ENCODE measurements around the gene ZFAND3.

Gene ZFAND3

DNA sequence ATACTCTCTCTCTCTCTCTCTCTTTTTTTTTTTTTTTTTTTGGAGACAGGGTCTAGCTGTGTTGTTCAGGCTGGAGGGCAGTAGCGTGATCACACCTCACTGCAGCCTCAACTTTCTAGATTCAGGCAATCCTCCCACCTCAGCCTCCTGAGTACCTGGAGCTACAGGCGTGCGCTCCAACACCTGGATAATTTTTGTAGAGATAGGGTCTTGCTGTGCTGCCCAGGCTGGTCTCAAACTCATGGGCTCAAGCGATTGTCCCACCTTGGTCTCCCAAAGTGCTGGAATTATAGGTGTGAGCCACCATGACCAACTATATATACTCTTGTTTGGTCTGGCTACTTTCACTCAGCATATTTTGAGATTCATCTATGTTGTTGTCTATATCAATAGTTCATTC lies 154.9 kb downstream of the ZFAND3 start:
- Histone ChIP-seq H3K9ac (ENCODE audit: low read length) (no peak overlapping the region), H3K4me1 (ENCODE audit: insufficient read depth, low read length, severe bottlenecking) (no peaks in the 10 kb centered on the region), H3K27ac (ENCODE audit: low read depth, low read length, poor library complexity, severe bottlenecking) (no peak overlapping the region), H3K36me3 (ENCODE audit: insufficient read depth, low read length) (no peaks in the 10 kb centered on the region), H4K20me1 (ENCODE audit: insufficient read depth, low read length) (no peaks in the 10 kb centered on the region), H3K9me2 (ENCODE audit: low read depth, low read length) (no peaks in the 10 kb centered on the region), H2AFZ (ENCODE audit: low read length) (no peak overlapping the region), H3K9me3 (ENCODE audit: low read length) (peaks cover 5% of the 10 kb centered on the region; the same call in 1 of the 2 replicates), H3K79me2 (ENCODE audit: insufficient read depth, low read length) (no peaks in the 10 kb centered on the region), H3K4me3 (ENCODE audit: low read depth, low read length, poor library complexity, severe bottlenecking) (no peak overlapping the region), H3F3A (ENCODE audit: insufficient read depth, low read length) (no peaks in the 10 kb centered on the region), H3K4me2 (ENCODE audit: low read length) (no peak overlapping the region), H3K27me3 (ENCODE audit: insufficient read depth, low read length) (no peaks in the 10 kb centered on the region)
- TF ChIP-seq, protein P1, sequence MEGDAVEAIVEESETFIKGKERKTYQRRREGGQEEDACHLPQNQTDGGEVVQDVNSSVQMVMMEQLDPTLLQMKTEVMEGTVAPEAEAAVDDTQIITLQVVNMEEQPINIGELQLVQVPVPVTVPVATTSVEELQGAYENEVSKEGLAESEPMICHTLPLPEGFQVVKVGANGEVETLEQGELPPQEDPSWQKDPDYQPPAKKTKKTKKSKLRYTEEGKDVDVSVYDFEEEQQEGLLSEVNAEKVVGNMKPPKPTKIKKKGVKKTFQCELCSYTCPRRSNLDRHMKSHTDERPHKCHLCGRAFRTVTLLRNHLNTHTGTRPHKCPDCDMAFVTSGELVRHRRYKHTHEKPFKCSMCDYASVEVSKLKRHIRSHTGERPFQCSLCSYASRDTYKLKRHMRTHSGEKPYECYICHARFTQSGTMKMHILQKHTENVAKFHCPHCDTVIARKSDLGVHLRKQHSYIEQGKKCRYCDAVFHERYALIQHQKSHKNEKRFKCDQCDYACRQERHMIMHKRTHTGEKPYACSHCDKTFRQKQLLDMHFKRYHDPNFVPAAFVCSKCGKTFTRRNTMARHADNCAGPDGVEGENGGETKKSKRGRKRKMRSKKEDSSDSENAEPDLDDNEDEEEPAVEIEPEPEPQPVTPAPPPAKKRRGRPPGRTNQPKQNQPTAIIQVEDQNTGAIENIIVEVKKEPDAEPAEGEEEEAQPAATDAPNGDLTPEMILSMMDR (IDR thresholded peaks at IDR 0.05; ENCODE audit: low read length): no peak
- no peak for TF ChIP-seq EZH2 (IDR thresholded peaks at IDR 0.05; ENCODE audit: borderline replicate concordance, low read length)

DNA sequence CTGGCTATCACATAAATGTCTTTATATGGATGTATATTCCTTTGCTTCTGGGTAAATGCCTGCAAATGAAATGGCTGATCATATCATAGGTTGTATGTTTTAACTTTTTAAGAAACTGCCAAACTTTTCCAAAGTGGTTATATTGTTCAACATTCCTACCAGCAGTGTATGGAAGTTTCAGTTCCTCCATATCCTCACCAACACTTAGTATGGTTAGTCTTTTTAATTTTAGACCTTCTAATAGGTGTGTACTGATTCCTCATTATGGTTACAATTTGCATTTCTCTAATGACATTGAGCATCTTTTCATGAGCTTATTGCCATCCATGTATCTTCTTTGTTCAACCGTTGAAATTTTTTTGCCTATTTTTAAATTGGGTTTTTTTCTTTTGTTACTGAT lies 155.4 kb downstream of the ZFAND3 start:
- Histone ChIP-seq H2AFZ (ENCODE audit: low read length) (no peak overlapping the region), H3K27ac (ENCODE audit: low read depth, low read length, poor library complexity, severe bottlenecking) (no peak overlapping the region), H3K9me2 (ENCODE audit: low read depth, low read length) (no peaks in the 10 kb centered on the region), H3K4me3 (ENCODE audit: low read depth, low read length, poor library complexity, severe bottlenecking) (no peak overlapping the region), H3K9me3 (ENCODE audit: low read length) (peaks cover 5% of the 10 kb centered on the region; the same call in 1 of the 2 replicates), H3K79me2 (ENCODE audit: insufficient read depth, low read length) (no peaks in the 10 kb centered on the region), H3K27me3 (ENCODE audit: insufficient read depth, low read length) (no peaks in the 10 kb centered on the region), H3K36me3 (ENCODE audit: insufficient read depth, low read length) (no peaks in the 10 kb centered on the region), H3F3A (ENCODE audit: insufficient read depth, low read length) (no peaks in the 10 kb centered on the region), H4K20me1 (ENCODE audit: insufficient read depth, low read length) (no peaks in the 10 kb centered on the region), H3K4me2 (ENCODE audit: low read length) (no peak overlapping the region), H3K4me1 (ENCODE audit: insufficient read depth, low read length, severe bottlenecking) (no peaks in the 10 kb centered on the region), H3K9ac (ENCODE audit: low read length) (no peak overlapping the region)
- TF ChIP-seq, protein P1 (IDR thresholded peaks at IDR 0.05; ENCODE audit: low read length): no peak
- TF ChIP-seq EZH2 (IDR thresholded peaks at IDR 0.05; ENCODE audit: borderline replicate concordance, low read length): no peak

DNA sequence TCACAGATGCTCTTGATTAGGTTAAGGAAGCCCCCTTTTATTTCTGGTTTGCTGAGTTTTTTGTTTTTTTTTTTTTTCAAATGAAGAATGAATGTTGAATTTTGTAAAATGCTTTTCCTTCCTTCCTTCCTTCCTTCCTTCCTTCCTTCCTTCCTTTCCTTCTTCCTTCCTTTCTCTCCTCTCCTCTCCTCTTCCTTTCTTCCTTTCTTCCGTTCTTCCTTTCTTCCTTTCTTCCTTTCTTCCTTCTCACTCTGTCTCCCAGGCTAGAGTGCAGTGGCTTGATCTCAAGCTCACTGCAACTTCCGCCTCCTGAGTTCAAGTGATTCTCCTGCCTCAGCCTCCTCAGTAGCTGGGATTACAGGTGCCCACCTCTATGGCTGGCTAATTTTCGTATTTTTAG lies 158.2 kb downstream of the ZFAND3 start:
- no peaks in the 10 kb centered on the region for H3K79me2 ChIP-seq (ENCODE audit: insufficient read depth, low read length)

More for the DNA sequence above, 158.2 kb downstream of the ZFAND3 start:
- Histone ChIP-seq H3K4me2 (ENCODE audit: low read length) (no peak overlapping the region), H3K9me3 (ENCODE audit: low read length) (peaks cover 5% of the 10 kb centered on the region; the same call in 1 of the 2 replicates), H3K27me3 (ENCODE audit: insufficient read depth, low read length) (no peaks in the 10 kb centered on the region), H3K27ac (ENCODE audit: low read depth, low read length, poor library complexity, severe bottlenecking) (no peak overlapping the region), H3K4me3 (ENCODE audit: low read depth, low read length, poor library complexity, severe bottlenecking) (no peak overlapping the region), H4K20me1 (ENCODE audit: insufficient read depth, low read length) (no peaks in the 10 kb centered on the region), H3K9ac (ENCODE audit: low read length) (no peak overlapping the region), H3K36me3 (ENCODE audit: insufficient read depth, low read length) (no peaks in the 10 kb centered on the region), H3F3A (ENCODE audit: insufficient read depth, low read length) (no peaks in the 10 kb centered on the region), H3K4me1 (ENCODE audit: insufficient read depth, low read length, severe bottlenecking) (peaks cover 7% of the 10 kb centered on the region), H2AFZ (ENCODE audit: low read length) (no peak overlapping the region), H3K9me2 (ENCODE audit: low read depth, low read length) (no peaks in the 10 kb centered on the region)
- no peak for TF ChIP-seq EZH2 (IDR thresholded peaks at IDR 0.05; ENCODE audit: borderline replicate concordance, low read length)
- TF ChIP-seq, protein P1 (IDR thresholded peaks at IDR 0.05; ENCODE audit: low read length): no peak

All from OCI-LY1 (cell line).